IMR-90 (cell line): ENCODE measurements around the gene RIOK1. TPM values are rescaled to one million over a fixed set of nuclear protein-coding genes. Genes with fewer than 3 reads are reported as not detected.

Experiments used
- ATAC-seq: fragments of 200-7000 bp; cut with Tn5 transposase; 2 replicates; pipeline ENCODE4 v1.9.1; 2020; ENCODE audit warnings: low read depth, mild to moderate bottlenecking, moderate library complexity
- BruUV-seq: library from RNA; stranded (reverse); fragments of 400-500 nt; replicated peaks from 2 replicates; lab custom pipeline; 2021; lab: Mats Ljungman, UMichigan
- CTCF ChIA-PET: fragments of 300-600 bp; formaldehyde crosslinking; extraction: SDS; loops from one replicate; lab custom pipeline; 2021; ENCODE audit warnings: antibody characterized with exemption; lab: Yijun Ruan, JAX
- POLR2A ChIA-PET: fragments of 300-600 bp; sonication (Branson Sonifier 250); formaldehyde crosslinking; loops from one replicate; lab custom pipeline; 2022; ENCODE audit warnings: antibody characterized with exemption; ENCODE audit not compliant: unreplicated experiment; lab: Charles Lee
- DNase-seq: peaks from one replicate; pipeline ENCODE4 v3.0.0; 2013
- H2AFZ ChIP-seq: replicated peaks from 2 replicates; pipeline ENCODE3; 2013; ENCODE audit warnings: low read length, mild to moderate bottlenecking; ENCODE audit not compliant: poor library complexity
- H2AK5ac ChIP-seq: 2 replicates; pipeline ENCODE4 v1.6.1; 2013; ENCODE audit warnings: low read depth, low read length, inconsistent platforms
- H2AK9ac ChIP-seq: replicated peaks from 2 replicates; pipeline ENCODE3; 2013; ENCODE audit warnings: mild to moderate bottlenecking, low read depth, low read length, moderate library complexity; ENCODE audit not compliant: poor library complexity
- H2BK120ac ChIP-seq: 2 replicates; pipeline ENCODE4 v1.6.1; 2013; ENCODE audit warnings: low read depth, low read length, inconsistent platforms
- H2BK15ac ChIP-seq: 3 replicates; pipeline ENCODE4 v1.6.1; 2013; ENCODE audit warnings: low read depth, low read length, inconsistent platforms
- H2BK20ac ChIP-seq: 2 replicates; pipeline ENCODE4 v1.6.1; 2013; ENCODE audit warnings: low read depth, mild to moderate bottlenecking, inconsistent platforms, low read length, moderate library complexity
- H2BK5ac ChIP-seq: 2 replicates; pipeline ENCODE4 v1.6.1; 2013; ENCODE audit warnings: mild to moderate bottlenecking, low read depth, low read length, inconsistent platforms; ENCODE audit not compliant: poor library complexity, severe bottlenecking
- H3K14ac ChIP-seq: replicated peaks from 2 replicates; pipeline ENCODE4 v1.6.1; 2013; ENCODE audit warnings: low read depth, low read length, inconsistent platforms
- H3K18ac ChIP-seq: 2 replicates; pipeline ENCODE4 v1.6.1; 2013; ENCODE audit warnings: low read depth, low read length, control low read depth
- H3K23ac ChIP-seq: 2 replicates; pipeline ENCODE4 v1.6.1; 2013; ENCODE audit warnings: low read depth, low read length, inconsistent platforms
- H3K27ac ChIP-seq: 2 replicates; pipeline ENCODE4 v1.5.1; 2013; ENCODE audit warnings: mild to moderate bottlenecking, control low read depth, low read length; ENCODE audit not compliant: insufficient read depth
- H3K27me3 ChIP-seq: 2 replicates; pipeline ENCODE4 v1.6.1; 2013; ENCODE audit warnings: low read length; ENCODE audit not compliant: control insufficient read depth, insufficient read depth
- H3K36me3 ChIP-seq: 2 replicates; pipeline ENCODE4 v1.6.1; 2013; ENCODE audit warnings: low read length, mixed read lengths; ENCODE audit not compliant: control insufficient read depth, insufficient read depth
- H3K4ac ChIP-seq: 2 replicates; pipeline ENCODE4 v1.6.1; 2013; ENCODE audit warnings: low read depth, low read length, inconsistent platforms
- H3K4me1 ChIP-seq: 2 replicates; pipeline ENCODE4 v1.6.1; 2013; ENCODE audit warnings: low read length, mixed read lengths; ENCODE audit not compliant: control insufficient read depth, insufficient read depth
- H3K4me2 ChIP-seq: 2 replicates; pipeline ENCODE4 v1.6.1; 2013; ENCODE audit warnings: low read depth, mild to moderate bottlenecking, control low read depth, low read length, moderate library complexity
- H3K4me3 ChIP-seq: 2 replicates; pipeline ENCODE4 v1.5.1; 2013; ENCODE audit warnings: low read depth, mild to moderate bottlenecking, control low read depth, low read length, moderate library complexity; ENCODE audit not compliant: insufficient read depth
- H3K56ac ChIP-seq: 2 replicates; pipeline ENCODE4 v1.6.1; 2013; ENCODE audit warnings: low read length, inconsistent platforms; ENCODE audit not compliant: insufficient read depth; ENCODE audit errors: extremely low read depth
- H3K79me1 ChIP-seq, 2 experiments: 2 replicates each; pipeline ENCODE4 v1.6.1; 2013; ENCODE audit warnings: low read length in 2 of 2, inconsistent platforms in 1 of 2, low read depth in 1 of 2
- H3K9ac ChIP-seq: 2 replicates; pipeline ENCODE4 v1.6.1; 2013; ENCODE audit warnings: low read depth, low read length, control low read depth
- H3K9me1 ChIP-seq: 2 replicates; pipeline ENCODE4 v1.6.1; 2013; ENCODE audit warnings: low read length, inconsistent platforms; ENCODE audit not compliant: insufficient read depth
- H3K9me3 ChIP-seq: 2 replicates; pipeline ENCODE4 v1.6.1; 2013; ENCODE audit warnings: low read length; ENCODE audit not compliant: control insufficient read depth, insufficient read depth
- H4K20me1 ChIP-seq: 2 replicates; pipeline ENCODE4 v1.6.1; 2013; ENCODE audit warnings: low read length, inconsistent platforms; ENCODE audit not compliant: insufficient read depth
- H4K5ac ChIP-seq: 2 replicates; pipeline ENCODE4 v1.6.1; 2013; ENCODE audit warnings: mild to moderate bottlenecking, low read depth, low read length, control low read depth
- H4K8ac ChIP-seq, 2 experiments: 2 replicates each; pipeline ENCODE4 v1.6.1; 2013; ENCODE audit warnings: low read depth in 2 of 2, low read length in 2 of 2, control low read depth in 1 of 2, inconsistent platforms in 1 of 2
- H4K91ac ChIP-seq: 2 replicates; pipeline ENCODE4 v1.6.1; 2013; ENCODE audit warnings: low read depth, low read length, inconsistent platforms; ENCODE audit not compliant: insufficient read depth
- ELK1 ChIP-seq: fragments of 150-350 bp; IDR thresholded peaks from 2 replicates; pipeline ENCODE4 v1.6.1; 2016; ENCODE audit warnings: low read depth, mild to moderate bottlenecking, low read length, moderate library complexity, borderline replicate concordance
- MXI1 ChIP-seq: IDR thresholded peaks from 2 replicates; pipeline ENCODE4 v1.6.1; 2012; ENCODE audit warnings: low read depth, mild to moderate bottlenecking, low read length, moderate library complexity, borderline replicate concordance
- RAD21 ChIP-seq: IDR thresholded peaks from 2 replicates; pipeline ENCODE4 v1.6.1; 2012; ENCODE audit warnings: low read length, improper control_type of control experiment
- RCOR1 ChIP-seq: IDR thresholded peaks from 2 replicates; pipeline ENCODE4 v1.6.1; 2012; ENCODE audit warnings: mild to moderate bottlenecking, low read length, improper control_type of control experiment; ENCODE audit not compliant: insufficient replicate concordance
- USF2 ChIP-seq: fragments of 150-350 bp; IDR thresholded peaks from 2 replicates; pipeline ENCODE4 v1.6.1; 2017; ENCODE audit warnings: mild to moderate bottlenecking, antibody characterized with exemption, low read length, low read depth
- WGBS, 2 experiments: methylation state at CpG; one replicate each; pipeline versions ENCODE4 v1.1.5 to v1.1.7; 2013; ENCODE audit warnings: missing lambda C conversion rate in 2 of 2; ENCODE audit not compliant: insufficient read length in 1 of 2; ENCODE audit errors: extremely low coverage in 2 of 2; 5-methylcytosine and 5-hydroxymethylcytosine counted together
- dilution Hi-C: fragments of 300-500 bp; cut with HindIII; formaldehyde crosslinking; loops from one replicate; pipeline ENCODE4 v1.14.3; 2018; ENCODE audit warnings: low sequenced_read_pairs; ENCODE audit not compliant: unreplicated experiment
- in situ Hi-C: fragments of 300-500 bp; cut with MboI; formaldehyde crosslinking; loops from 3 replicates; pipeline ENCODE4 v1.14.3; 2019; ENCODE audit warnings: low sequenced_read_pairs, inconsistent platforms, mixed read lengths
- intact Hi-C: fragments of 100-400 bp; cut with micrococcal nuclease; formaldehyde crosslinking; loops from 2 replicates; pipeline ENCODE4 v1.10.0; 2022
- polyA plus RNA-seq, 3 experiments: library from polyadenylated mRNA; depleted of rRNA; stranded (reverse); fragments of >200 nt; gene quantifications; 2 replicates each; pipeline ENCODE4 v1.2.3, GENCODE V29; 2012; ENCODE audit warnings: low replicate concordance in 1 of 3
- total RNA-seq: library from RNA; depleted of rRNA; stranded (reverse); fragments of >200 nt; gene quantifications from 2 replicates; pipeline ENCODE4 v1.2.3, GENCODE V29; 2012

The RIOK1 gene
- total and polyA plus RNA-seq, 2 of the 4 experiments (the other 2 are of a cell fraction), result 17.0 to 17.8 TPM

- H3K9ac ChIP-seq, result no peak overlapping the region
- no TSS peak for BruUV-seq
- H3K18ac ChIP-seq, result no peak overlapping the region
- no peaks in the 10 kb centered on the region for H3K79me1 ChIP-seq
- no peaks in the 10 kb centered on the region for H3K9me3 ChIP-seq
- H2AK5ac ChIP-seq, result no peak overlapping the region
- peaks cover 3% of the 10 kb centered on the region; the same call in 1 of the 2 replicates for H3K9me1 ChIP-seq
- intact Hi-C loops (no loop called here), dilution Hi-C loops (no loop called here), in situ Hi-C loops (no loop called here)
- ChIA-PET POLR2A (no interaction called here), CTCF (interaction anchor here (0.6 kb wide), 1 partner anchor 287 kb away, joined by 3 read pairs; no protein-coding TSS in a partner anchor)
- H3K56ac ChIP-seq, result no peak overlapping the region
- no peak overlapping the region for H2BK20ac ChIP-seq
- no peaks in the 10 kb centered on the region for H3K36me3 ChIP-seq
- peaks cover 5% of the 10 kb centered on the region; the same call in 1 of the 2 replicates for H3K4me1 ChIP-seq
- no peak overlapping the region for H2BK5ac ChIP-seq
- H3K14ac ChIP-seq, result no peak overlapping the region
- H2AFZ ChIP-seq, result peak overlapping the region; percentile 27
- no peaks in the 10 kb centered on the region; the same call in 1 of the 2 replicates for H3K27me3 ChIP-seq
- no peak overlapping the region for H4K91ac ChIP-seq
- whole genome bisulfite sequencing, 2 experiments, result no CpG with 5 or more reads among the region's 8 CpGs
- no peak overlapping the region for H4K5ac ChIP-seq
- DNase-seq (no peak), ATAC-seq (no peak)
- no peak overlapping the region for H3K4me3 ChIP-seq
- no peak for TF ChIP-seq ELK1
- no peak for TF ChIP-seq MXI1
- no peak for TF ChIP-seq RAD21
- no peak for TF ChIP-seq RCOR1
- TF ChIP-seq USF2, result no peak
- no peak overlapping the region for H3K4ac ChIP-seq
- H3K4me2 ChIP-seq, result no peak overlapping the region
- no peak overlapping the region for H3K27ac ChIP-seq
- no peak overlapping the region for H4K8ac ChIP-seq
- no peak overlapping the region for H2BK15ac ChIP-seq
- H3K23ac ChIP-seq, result no peak overlapping the region
- no peak overlapping the region for H2AK9ac ChIP-seq
- H2BK120ac ChIP-seq, result no peak overlapping the region
- H4K20me1 ChIP-seq, result no peaks in the 10 kb centered on the region
Measured at GRCh38 chr6:7431313-7431673, 41.7 kb downstream of the RIOK1 start.
